ENCODE measurements around the gene SFXN1. TPM values are rescaled to one million over a fixed set of nuclear protein-coding genes. Genes with fewer than 3 reads are reported as not detected.

SFXN1 gene
- total and polyA plus RNA-seq, 2 donors (not counting 3 experiments of a cell fraction or from before 2014, with no cell fraction given), result 61.7 to 69.3 TPM

GRCh38 chr5:175517824-175518450 lies 39.6 kb downstream of the SFXN1 start:
- Histone ChIP-seq H3K27ac (ENCODE audit: insufficient read depth, low read depth, low read length) (no peak overlapping the region), H3K4me3 (replicated peaks in 1 of 3; ENCODE audit: insufficient read depth in 1 of 3, low read depth in 1 of 3, low read length in 3 of 3) (no peak overlapping the region), H3K27me3 (ENCODE audit: control insufficient read depth in 2 of 2, insufficient read depth in 2 of 2, low read length in 2 of 2) (no peaks in the 10 kb centered on the region), H3K9me3 (replicated peaks; ENCODE audit: control insufficient read depth, insufficient read depth, low read length) (no peaks in the 10 kb centered on the region), H3K4me2 (ENCODE audit: insufficient read depth, low read length) (no peak overlapping the region), H4K20me1 (replicated peaks; ENCODE audit: control insufficient read depth, extremely low read depth, insufficient read depth, low read length) (no peaks in the 10 kb centered on the region), H2AFZ (ENCODE audit: low read depth, low read length) (no peak overlapping the region), H3K79me2 (ENCODE audit: control insufficient read depth, insufficient read depth, low read length) (no peaks in the 10 kb centered on the region), H3K9ac (replicated peaks; ENCODE audit: extremely low read depth, insufficient read depth, low read length) (no peak overlapping the region), H3K36me3 (ENCODE audit: control insufficient read depth in 2 of 2, extremely low read depth in 1 of 2, insufficient read depth in 2 of 2, low read length in 2 of 2) (peaks cover 9 to 32% of the 10 kb centered on the region in 2 experiments), H3K9me1 (replicated peaks; ENCODE audit: control insufficient read depth, extremely low read depth, insufficient read depth, low read length) (no peaks in the 10 kb centered on the region), H3K4me1 (ENCODE audit: control insufficient read depth, extremely low read depth, insufficient read depth, low read length) (no peaks in the 10 kb centered on the region)
- DNase-seq (ENCODE audit: low read depth, low spot score) (no peak), FAIRE-seq (no peak)
- POLR2A ChIA-PET, result no interaction called here
- dilution Hi-C loops (cut with MboI; ENCODE audit: extremely low pct_ligation_motif_present, low sequenced_read_pairs), result no loop called here
- intact Hi-C loops (cut with micrococcal nuclease), result no loop called here
- no TSS peak for BruUV-seq (replicated peaks)
- TF ChIP-seq EZH2 (IDR thresholded peaks at IDR 0.05; ENCODE audit: borderline replicate concordance, low read depth, low read length, severe bottlenecking), result no peak
- peak; percentile 18 for TF ChIP-seq JUN (IDR thresholded peaks at IDR 0.05; ENCODE audit: borderline replicate concordance, insufficient read depth, insufficient read length, low read depth)
- TF ChIP-seq MAX (IDR thresholded peaks at IDR 0.05; ENCODE audit: insufficient read depth, insufficient read length), result no peak
- TF ChIP-seq CTCF (IDR thresholded peaks at IDR 0.05; ENCODE audit: extremely low read depth in 1 of 2, insufficient read depth in 1 of 2, low read depth in 1 of 2, low read length in 2 of 2), result no peak
- TF ChIP-seq FOS (IDR thresholded peaks at IDR 0.05; ENCODE audit: borderline replicate concordance, insufficient read depth, low read length), result no peak
- TF ChIP-seq POLR2AphosphoS5 (IDR thresholded peaks at IDR 0.05; ENCODE audit: insufficient read depth, low read depth, low read length), result no peak
- TF ChIP-seq GATA2 (IDR thresholded peaks at IDR 0.05; ENCODE audit: insufficient read depth, insufficient read length, low read depth, low read length), result no peak
- no peak for TF ChIP-seq POLR2A (IDR thresholded peaks at IDR 0.05; ENCODE audit: low read depth, low read length)
- CTCF ChIA-PET, result no interaction called here
